ENCODE data around the gene REX1BD.

DNA sequence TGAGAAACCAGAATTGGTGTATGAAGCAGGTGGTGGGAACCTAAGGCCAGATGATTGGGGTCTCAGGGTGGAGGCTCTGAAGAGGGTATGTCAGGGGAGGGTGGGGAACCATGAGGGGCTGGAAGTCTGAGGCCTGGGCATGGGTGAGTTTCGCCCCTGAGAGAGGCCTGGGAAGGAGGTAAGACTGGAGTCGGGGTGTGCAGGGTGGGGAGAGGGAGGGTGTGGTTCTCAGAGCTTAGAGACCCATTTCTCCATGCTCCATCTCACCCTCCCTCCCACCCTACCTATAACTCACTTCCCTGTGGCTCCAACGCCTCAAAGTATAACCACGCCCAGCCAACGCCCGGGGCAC is 47.2 kb downstream of the REX1BD start:
- TF ChIP-seq JUND (IDR thresholded peaks at IDR 0.05; ENCODE audit: low read length) (no peak), CEBPB (IDR thresholded peaks at IDR 0.05; ENCODE audit: low read depth, low read length) (no peak), JUN (IDR thresholded peaks at IDR 0.05; ENCODE audit: low read depth, low read length) (no peak), POLR2A (IDR thresholded peaks at IDR 0.05; ENCODE audit: control extremely low read depth in 1 of 2, low read depth in 2 of 2, low read length in 2 of 2) (no peak)
- TF ChIP-seq, protein P1, sequence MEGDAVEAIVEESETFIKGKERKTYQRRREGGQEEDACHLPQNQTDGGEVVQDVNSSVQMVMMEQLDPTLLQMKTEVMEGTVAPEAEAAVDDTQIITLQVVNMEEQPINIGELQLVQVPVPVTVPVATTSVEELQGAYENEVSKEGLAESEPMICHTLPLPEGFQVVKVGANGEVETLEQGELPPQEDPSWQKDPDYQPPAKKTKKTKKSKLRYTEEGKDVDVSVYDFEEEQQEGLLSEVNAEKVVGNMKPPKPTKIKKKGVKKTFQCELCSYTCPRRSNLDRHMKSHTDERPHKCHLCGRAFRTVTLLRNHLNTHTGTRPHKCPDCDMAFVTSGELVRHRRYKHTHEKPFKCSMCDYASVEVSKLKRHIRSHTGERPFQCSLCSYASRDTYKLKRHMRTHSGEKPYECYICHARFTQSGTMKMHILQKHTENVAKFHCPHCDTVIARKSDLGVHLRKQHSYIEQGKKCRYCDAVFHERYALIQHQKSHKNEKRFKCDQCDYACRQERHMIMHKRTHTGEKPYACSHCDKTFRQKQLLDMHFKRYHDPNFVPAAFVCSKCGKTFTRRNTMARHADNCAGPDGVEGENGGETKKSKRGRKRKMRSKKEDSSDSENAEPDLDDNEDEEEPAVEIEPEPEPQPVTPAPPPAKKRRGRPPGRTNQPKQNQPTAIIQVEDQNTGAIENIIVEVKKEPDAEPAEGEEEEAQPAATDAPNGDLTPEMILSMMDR (IDR thresholded peaks at IDR 0.05; ENCODE audit: control extremely low read depth in 1 of 3, insufficient read depth in 1 of 3, low read depth in 1 of 3, low read length in 3 of 3) = no peak
